Ishikawa (cell line): Measurements from ENCODE around the gene MEGF11.

Experiments
- CEBPB ChIP-seq: IDR thresholded peaks from 2 replicates; pipeline ENCODE4 v1.6.1; 2012
- CREB1 ChIP-seq: IDR thresholded peaks from 2 replicates; pipeline ENCODE4 v1.6.1; 2012; ENCODE audit warnings: low read depth
- EGR1 ChIP-seq: IDR thresholded peaks from 2 replicates; pipeline ENCODE4 v1.6.1; 2012
- EP300 ChIP-seq: IDR thresholded peaks from 2 replicates; pipeline ENCODE4 v1.6.1; 2012; ENCODE audit warnings: borderline replicate concordance
- FOXM1 ChIP-seq: IDR thresholded peaks from 2 replicates; pipeline ENCODE4 v1.6.1; 2012; ENCODE audit warnings: low read depth, borderline replicate concordance
- NFIC ChIP-seq: IDR thresholded peaks from 2 replicates; pipeline ENCODE4 v1.6.1; 2012
- RAD21 ChIP-seq: IDR thresholded peaks from 2 replicates; pipeline ENCODE4 v1.6.1; 2012; ENCODE audit warnings: low read depth
- TAF1 ChIP-seq: IDR thresholded peaks from 2 replicates; pipeline ENCODE4 v1.6.1; 2012; ENCODE audit warnings: low read depth, mild to moderate bottlenecking
- TCF12 ChIP-seq: IDR thresholded peaks from 2 replicates; pipeline ENCODE4 v1.6.1; 2012; ENCODE audit warnings: low read depth
- TEAD4 ChIP-seq: IDR thresholded peaks from 2 replicates; pipeline ENCODE4 v1.6.1; 2012
- YY1 ChIP-seq: IDR thresholded peaks from 2 replicates; pipeline ENCODE4 v1.6.1; 2012; ENCODE audit warnings: low read depth
- ZBTB7A ChIP-seq: IDR thresholded peaks from 2 replicates; pipeline ENCODE4 v1.6.1; 2012; ENCODE audit warnings: low read depth
- TF ChIP-seq, protein P1 (sequence below): IDR thresholded peaks from 2 replicates; pipeline ENCODE4 v1.6.1; 2012
- TF ChIP-seq, protein P2 (sequence below): IDR thresholded peaks from 2 replicates; pipeline ENCODE4 v1.6.1; 2012; ENCODE audit warnings: low read depth, mild to moderate bottlenecking
- TF ChIP-seq, protein P3 (sequence below): IDR thresholded peaks from 2 replicates; pipeline ENCODE4 v1.6.1; 2012

The MEGF11 gene

DNA sequence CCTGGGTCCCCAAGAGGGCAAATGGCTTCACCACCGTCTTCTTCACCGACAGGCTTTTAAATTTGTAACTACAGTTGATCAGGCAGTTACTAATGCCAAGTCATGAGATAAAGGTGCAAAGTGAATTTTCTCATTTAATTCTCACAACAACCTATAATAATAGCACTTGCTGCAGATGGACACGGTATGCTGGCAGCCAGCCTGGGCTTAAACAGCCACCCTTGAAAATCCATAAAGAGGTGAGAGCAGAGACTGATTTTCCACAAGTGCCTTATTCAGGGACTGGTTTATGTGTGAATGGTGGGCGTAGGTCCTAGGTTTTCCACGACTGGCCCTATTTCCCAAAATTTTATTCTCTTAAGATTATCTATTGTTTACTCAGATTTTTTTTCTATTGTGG lies 266.4 kb downstream of the MEGF11 start:
- TF ChIP-seq YY1: no peak
- TF ChIP-seq NFIC: no peak
- TF ChIP-seq CEBPB: no peak
- no peak for TF ChIP-seq ZBTB7A
- TF ChIP-seq EGR1: no peak

DNA sequence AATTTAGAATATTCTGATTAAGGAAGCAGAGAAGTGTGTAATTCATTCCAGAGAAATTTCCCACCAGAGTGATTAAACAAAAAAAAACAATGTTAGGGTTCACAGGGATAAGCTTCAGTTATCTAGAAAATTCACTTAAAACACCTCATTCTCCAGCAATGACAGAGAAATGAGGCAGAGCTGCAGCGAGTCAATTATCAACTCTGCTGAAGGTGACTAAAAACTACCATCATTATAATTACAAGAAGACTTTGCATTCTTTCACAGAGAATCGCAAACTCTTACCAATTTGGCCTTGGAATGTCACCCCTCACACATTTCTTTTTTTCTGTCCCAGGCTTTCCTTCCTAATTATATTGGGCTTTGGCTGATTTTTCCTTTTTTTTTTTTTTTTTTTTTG lies 267.1 kb downstream of the MEGF11 start:
- no peak for TF ChIP-seq NFIC
- TF ChIP-seq TEAD4: no peak
- no peak for TF ChIP-seq YY1
- TF ChIP-seq ZBTB7A: no peak
- TF ChIP-seq, protein P1, sequence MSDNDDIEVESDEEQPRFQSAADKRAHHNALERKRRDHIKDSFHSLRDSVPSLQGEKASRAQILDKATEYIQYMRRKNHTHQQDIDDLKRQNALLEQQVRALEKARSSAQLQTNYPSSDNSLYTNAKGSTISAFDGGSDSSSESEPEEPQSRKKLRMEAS: no peak
- TF ChIP-seq CREB1: no peak
- TF ChIP-seq EGR1: no peak
- TF ChIP-seq TCF12: no peak
- TF ChIP-seq, protein P2, sequence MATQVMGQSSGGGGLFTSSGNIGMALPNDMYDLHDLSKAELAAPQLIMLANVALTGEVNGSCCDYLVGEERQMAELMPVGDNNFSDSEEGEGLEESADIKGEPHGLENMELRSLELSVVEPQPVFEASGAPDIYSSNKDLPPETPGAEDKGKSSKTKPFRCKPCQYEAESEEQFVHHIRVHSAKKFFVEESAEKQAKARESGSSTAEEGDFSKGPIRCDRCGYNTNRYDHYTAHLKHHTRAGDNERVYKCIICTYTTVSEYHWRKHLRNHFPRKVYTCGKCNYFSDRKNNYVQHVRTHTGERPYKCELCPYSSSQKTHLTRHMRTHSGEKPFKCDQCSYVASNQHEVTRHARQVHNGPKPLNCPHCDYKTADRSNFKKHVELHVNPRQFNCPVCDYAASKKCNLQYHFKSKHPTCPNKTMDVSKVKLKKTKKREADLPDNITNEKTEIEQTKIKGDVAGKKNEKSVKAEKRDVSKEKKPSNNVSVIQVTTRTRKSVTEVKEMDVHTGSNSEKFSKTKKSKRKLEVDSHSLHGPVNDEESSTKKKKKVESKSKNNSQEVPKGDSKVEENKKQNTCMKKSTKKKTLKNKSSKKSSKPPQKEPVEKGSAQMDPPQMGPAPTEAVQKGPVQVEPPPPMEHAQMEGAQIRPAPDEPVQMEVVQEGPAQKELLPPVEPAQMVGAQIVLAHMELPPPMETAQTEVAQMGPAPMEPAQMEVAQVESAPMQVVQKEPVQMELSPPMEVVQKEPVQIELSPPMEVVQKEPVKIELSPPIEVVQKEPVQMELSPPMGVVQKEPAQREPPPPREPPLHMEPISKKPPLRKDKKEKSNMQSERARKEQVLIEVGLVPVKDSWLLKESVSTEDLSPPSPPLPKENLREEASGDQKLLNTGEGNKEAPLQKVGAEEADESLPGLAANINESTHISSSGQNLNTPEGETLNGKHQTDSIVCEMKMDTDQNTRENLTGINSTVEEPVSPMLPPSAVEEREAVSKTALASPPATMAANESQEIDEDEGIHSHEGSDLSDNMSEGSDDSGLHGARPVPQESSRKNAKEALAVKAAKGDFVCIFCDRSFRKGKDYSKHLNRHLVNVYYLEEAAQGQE: no peak
- no peak for TF ChIP-seq EP300
- no peak for TF ChIP-seq FOXM1
- TF ChIP-seq CEBPB: no peak
- no peak for TF ChIP-seq RAD21
- TF ChIP-seq, protein P3, sequence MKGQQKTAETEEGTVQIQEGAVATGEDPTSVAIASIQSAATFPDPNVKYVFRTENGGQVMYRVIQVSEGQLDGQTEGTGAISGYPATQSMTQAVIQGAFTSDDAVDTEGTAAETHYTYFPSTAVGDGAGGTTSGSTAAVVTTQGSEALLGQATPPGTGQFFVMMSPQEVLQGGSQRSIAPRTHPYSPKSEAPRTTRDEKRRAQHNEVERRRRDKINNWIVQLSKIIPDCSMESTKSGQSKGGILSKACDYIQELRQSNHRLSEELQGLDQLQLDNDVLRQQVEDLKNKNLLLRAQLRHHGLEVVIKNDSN: no peak
- no peak for TF ChIP-seq TAF1

DNA sequence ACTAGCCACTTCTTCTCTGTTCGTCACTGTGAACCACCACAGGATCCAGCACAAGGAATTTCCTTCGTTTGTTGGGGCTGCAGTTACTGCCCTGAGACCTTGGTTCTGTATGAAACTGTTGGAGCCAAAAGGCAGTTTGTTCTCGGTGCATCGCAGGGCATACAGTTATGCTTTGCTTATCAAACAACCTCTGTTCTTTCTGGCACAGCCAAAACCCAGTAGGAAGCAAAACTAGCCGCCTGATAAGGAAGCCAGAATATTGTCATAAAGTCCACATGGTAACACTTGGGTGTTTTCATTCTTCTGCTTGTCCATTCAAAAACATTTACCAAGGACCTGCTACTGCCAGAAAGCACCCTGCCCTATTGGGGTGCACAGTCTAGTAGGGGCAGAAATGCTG lies 268.2 kb downstream of the MEGF11 start:
- TF ChIP-seq TCF12 (no peak), CREB1 (no peak), TAF1 (no peak), ZBTB7A (no peak), FOXM1 (no peak), RAD21 (no peak), EGR1 (no peak), CEBPB (no peak), TEAD4 (no peak), YY1 (no peak), NFIC (no peak), EP300 (no peak)
- TF ChIP-seq, protein P3: no peak
- TF ChIP-seq, protein P1: no peak
- TF ChIP-seq, protein P2: no peak

DNA sequence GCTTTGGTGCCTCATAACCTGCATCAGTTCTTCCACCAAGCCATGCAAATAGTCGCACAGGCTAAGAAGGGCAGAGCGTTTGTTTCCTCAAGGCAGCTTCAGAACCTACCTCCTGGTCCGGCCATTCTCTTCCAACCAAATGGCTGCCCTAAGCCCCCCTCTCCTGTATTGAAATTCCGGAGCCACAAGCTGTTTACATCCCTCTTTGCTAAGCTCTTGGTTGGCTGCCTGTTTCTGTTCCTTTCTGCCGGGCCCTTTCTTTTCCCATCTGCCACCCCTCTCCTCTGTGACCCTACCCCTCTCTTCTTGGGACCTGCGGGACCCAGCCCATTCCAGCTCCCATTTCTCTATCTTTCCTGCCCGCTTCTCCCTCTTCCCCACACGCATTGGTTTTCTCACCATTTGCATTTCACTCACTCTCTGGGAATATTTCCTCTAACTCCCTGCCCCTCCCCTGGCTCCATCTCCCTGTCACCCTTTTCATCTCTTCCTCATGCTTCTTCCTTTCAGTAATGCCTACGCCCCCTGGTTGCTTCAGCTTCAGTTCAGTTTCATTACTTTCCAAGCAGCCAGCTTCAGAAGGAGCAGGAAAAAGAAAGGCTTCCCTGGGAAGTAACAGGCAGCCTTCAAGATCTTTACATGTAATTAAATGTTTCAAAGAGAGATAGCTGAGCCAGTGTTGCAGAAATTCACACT lies 270.8 kb downstream of the MEGF11 start:
- TF ChIP-seq TEAD4 (no peak), EGR1 (no peak), YY1 (no peak)

DNA sequence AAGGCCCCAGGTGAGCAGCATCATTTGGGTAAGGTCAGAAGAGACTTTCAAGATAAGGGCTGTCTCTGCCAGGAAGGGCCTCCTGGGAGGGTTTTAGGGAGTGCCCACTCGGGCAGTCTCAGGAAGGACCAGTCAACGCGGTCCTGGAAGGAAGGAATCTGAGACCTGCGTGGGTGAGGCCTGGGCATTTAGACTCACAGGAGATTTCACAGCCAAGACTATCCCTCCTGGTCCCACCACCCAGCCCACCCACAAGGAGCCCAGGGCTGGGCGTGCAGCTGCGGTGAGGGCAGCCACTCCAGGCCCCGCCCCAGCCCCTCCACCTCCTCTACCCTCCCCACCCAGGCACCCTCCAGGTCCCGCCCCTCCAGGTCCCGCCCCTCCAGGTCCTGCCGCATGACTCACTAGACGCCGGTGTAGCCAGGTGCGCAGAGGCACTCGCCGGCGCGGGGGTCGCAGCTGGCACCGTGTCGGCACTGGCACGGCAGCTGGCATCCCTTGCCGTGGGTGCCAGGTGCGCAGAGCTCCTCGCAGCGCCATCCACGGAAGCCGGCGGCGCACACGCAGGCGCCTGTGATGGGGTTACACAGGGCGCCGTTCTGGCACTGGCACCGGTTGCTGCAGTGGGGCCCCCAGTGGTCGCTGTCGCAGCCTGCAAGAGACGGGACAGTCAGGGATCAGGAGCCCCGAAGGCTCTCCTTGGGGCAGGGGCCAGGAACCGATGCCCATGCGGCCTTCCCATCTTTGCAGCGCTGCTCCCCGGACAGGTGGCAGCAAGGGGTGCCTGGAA lies 271.5 kb downstream of the MEGF11 start:
- TF ChIP-seq CEBPB (no peak), EGR1 (no peak), EP300 (no peak), TAF1 (no peak), ZBTB7A (peak; percentile 90), FOXM1 (no peak), NFIC (no peak), CREB1 (no peak), TCF12 (0 out of 2 replicates have a peak, but pooled peaks have one; percentile 23), RAD21 (no peak), TEAD4 (no peak), YY1 (no peak)
- TF ChIP-seq, protein P3: no peak
- TF ChIP-seq, protein P2: no peak
- TF ChIP-seq, protein P1: no peak
